Stomach (tissue), 9 donors: ENCODE measurements around the gene FSIP1. TPM values are rescaled to one million over a fixed set of nuclear protein-coding genes. Genes with fewer than 3 reads are reported as not detected.

Experiments
- DNase-seq, 2 donors: peaks; one replicate each; pipeline versions ENCODE4 v3.0.0 to v3.0.0-alpha.2; 2013 to 2019
- H3K27ac ChIP-seq, 5 donors: fragments of 200-600 bp in 4 of 5; sonication (generic) in 4 of 5; one replicate each; pipeline ENCODE4 v1.5.1; 2013 to 2019; ENCODE audit warnings: mild to moderate bottlenecking in 1 of 5, moderate library complexity in 1 of 5
- H3K27me3 ChIP-seq, 3 donors: fragments of 200-600 bp; sonication (generic); one replicate each; pipeline ENCODE4 v1.5.1; 2017 to 2019; ENCODE audit warnings: mixed run types in 1 of 3
- H3K36me3 ChIP-seq, 4 donors: fragments of 200-600 bp; sonication (generic); 1 replicate in 3 of 4; 2 replicates in 1 of 4; pipeline ENCODE4 v1.5.1; 2016 to 2019
- H3K4me1 ChIP-seq, 4 donors: fragments of 200-600 bp; sonication (generic); one replicate each; pipeline ENCODE4 v1.5.1; 2016 to 2019
- H3K4me3 ChIP-seq, 4 donors: fragments of 200-600 bp; sonication (generic) in 3 of 4; one replicate each; pipeline ENCODE4 v1.5.1; 2016 to 2019; ENCODE audit warnings: mild to moderate bottlenecking in 1 of 4
- H3K9me3 ChIP-seq, 4 donors: fragments of 200-600 bp; sonication (generic); one replicate each; pipeline ENCODE4 v1.5.1; 2016 to 2019
- EP300 ChIP-seq: sonication (generic); formaldehyde crosslinking; IDR thresholded peaks from one replicate; pipeline ENCODE4 v1.6.1; 2017; ENCODE audit warnings: antibody characterized with exemption
- POLR2A ChIP-seq, 4 donors: fragments of 450-650 bp; IDR thresholded peaks; one replicate each; pipeline ENCODE4 v1.6.1; 2016; ENCODE audit warnings: antibody characterized with exemption in 4 of 4, control low read depth in 2 of 4, mild to moderate bottlenecking in 1 of 4, moderate library complexity in 1 of 4
- POLR2AphosphoS5 ChIP-seq, 3 donors: sonication (generic); formaldehyde crosslinking; IDR thresholded peaks; one replicate each; pipeline ENCODE4 v1.6.1; 2016; ENCODE audit warnings: antibody characterized with exemption in 3 of 3
- WGBS, 5 donors: extraction: QIAGEN DNeasy Blood & Tissue Kit in 3 of 5; methylation state at CpG; one replicate each; pipeline versions ENCODE4 v1.1.5 to v1.1.7; 2013 to 2018; 5-methylcytosine and 5-hydroxymethylcytosine counted together
- intact Hi-C: fragments of 100-400 bp; cut with DNase I; formaldehyde crosslinking; loops from one replicate; pipeline ENCODE4 v1.15.1; 2023; ENCODE audit warnings: low total_unique reads
- polyA plus RNA-seq, 3 donors: library from polyadenylated mRNA; stranded (reverse); fragments of 200-250 nt; gene quantifications; one replicate each; pipeline ENCODE4 v1.2.3, GENCODE V29; 2013
- total RNA-seq, 5 donors: library from RNA; depleted of rRNA; stranded (reverse); fragments of >200 nt; gene quantifications; one replicate each; pipeline versions ENCODE4 v1.1.0 to v1.2.3, GENCODE V29; 2014 to 2016
- TF ChIP-seq, protein P1 (sequence below), 7 experiments: fragments of 450-650 bp in 4 of 7; fragments of 200-600 bp in 3 of 7; sonication (generic) in 3 of 7; IDR thresholded peaks; one replicate each; pipeline ENCODE4 v1.5.1; 2016 to 2019; ENCODE audit warnings: antibody characterized with exemption in 7 of 7, control low read depth in 2 of 7, mild to moderate bottlenecking in 1 of 7
- donor health status: healthy with polysubstance abuse.
- donor health status: Bipolar disorder and iron deficiency.
- donor health status: healthy.

FSIP1 gene
- total and polyA plus RNA-seq, 8 donors = 0.08 to 141 (median 0.66) TPM

DNA sequence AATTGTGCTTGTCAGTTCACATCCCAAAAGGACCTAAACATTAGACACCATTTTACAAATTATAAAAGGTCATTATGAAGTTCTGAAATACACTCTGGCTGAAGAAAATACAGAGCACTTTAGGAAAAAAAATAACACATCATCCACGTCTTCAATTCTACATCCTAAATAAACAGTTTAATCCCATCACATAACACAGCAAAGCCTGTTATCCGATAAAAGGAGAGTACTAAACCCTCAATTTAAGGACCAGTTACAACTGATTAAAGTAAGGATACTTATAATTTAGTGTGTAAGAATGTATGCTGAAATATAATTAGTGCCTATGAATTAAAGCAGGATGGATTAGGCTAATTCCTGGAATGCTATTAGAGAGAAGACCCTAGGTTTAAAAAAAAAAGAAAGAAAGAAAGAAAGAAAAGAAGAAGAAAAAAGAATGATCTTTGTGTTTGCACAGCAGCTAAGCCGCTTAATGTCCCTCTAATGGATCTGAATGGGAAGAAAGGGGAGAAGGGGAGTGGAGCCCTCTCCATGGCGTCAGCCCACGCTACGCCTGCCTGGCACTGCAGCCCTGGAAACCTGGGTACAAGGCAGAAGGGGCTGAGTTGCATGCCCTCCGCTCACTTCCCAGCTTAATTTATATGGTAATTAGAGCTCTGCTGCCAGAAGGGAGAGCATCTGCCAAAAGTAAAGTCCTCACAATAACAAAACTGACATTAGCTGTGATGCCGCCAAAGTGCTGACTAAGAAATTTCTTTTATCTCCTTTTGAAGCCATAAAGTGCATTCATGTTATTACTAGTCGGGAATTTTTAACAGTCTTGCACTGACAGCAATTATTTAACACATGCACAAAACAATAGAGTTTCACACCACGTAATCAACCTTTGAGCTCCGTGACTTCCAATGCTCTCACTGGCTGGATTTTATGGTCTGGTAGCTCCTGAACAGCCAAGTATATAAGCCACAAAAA is 90.0 kb downstream of the FSIP1 start:
- Histone ChIP-seq H3K4me3 (no peak overlapping the region), H3K4me1 (peaks cover 0 to 15% (median 3%) of the 10 kb centered on the region in 4 donors), H3K27ac (peak overlapping the region in 1 of 5 donors; percentile 17), H3K27me3 (no peaks in the 10 kb centered on the region), H3K36me3 (no peaks in the 10 kb centered on the region), H3K9me3 (no peaks in the 10 kb centered on the region)
- intact Hi-C loops = no loop called here
- 51 to 68% (median 57%) methylated on average over 11 of the region's 11 CpGs for WGBS, 5 donors
- TF ChIP-seq POLR2A (IDR thresholded peaks at IDR 0.05) (no peak), POLR2AphosphoS5 (IDR thresholded peaks at IDR 0.05) (no peak), EP300 (no peak)
- TF ChIP-seq, protein P1, sequence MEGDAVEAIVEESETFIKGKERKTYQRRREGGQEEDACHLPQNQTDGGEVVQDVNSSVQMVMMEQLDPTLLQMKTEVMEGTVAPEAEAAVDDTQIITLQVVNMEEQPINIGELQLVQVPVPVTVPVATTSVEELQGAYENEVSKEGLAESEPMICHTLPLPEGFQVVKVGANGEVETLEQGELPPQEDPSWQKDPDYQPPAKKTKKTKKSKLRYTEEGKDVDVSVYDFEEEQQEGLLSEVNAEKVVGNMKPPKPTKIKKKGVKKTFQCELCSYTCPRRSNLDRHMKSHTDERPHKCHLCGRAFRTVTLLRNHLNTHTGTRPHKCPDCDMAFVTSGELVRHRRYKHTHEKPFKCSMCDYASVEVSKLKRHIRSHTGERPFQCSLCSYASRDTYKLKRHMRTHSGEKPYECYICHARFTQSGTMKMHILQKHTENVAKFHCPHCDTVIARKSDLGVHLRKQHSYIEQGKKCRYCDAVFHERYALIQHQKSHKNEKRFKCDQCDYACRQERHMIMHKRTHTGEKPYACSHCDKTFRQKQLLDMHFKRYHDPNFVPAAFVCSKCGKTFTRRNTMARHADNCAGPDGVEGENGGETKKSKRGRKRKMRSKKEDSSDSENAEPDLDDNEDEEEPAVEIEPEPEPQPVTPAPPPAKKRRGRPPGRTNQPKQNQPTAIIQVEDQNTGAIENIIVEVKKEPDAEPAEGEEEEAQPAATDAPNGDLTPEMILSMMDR (IDR thresholded peaks at IDR 0.05) = no peak
- peak in 1 of 2 donors; percentile 75 for DNase-seq

DNA sequence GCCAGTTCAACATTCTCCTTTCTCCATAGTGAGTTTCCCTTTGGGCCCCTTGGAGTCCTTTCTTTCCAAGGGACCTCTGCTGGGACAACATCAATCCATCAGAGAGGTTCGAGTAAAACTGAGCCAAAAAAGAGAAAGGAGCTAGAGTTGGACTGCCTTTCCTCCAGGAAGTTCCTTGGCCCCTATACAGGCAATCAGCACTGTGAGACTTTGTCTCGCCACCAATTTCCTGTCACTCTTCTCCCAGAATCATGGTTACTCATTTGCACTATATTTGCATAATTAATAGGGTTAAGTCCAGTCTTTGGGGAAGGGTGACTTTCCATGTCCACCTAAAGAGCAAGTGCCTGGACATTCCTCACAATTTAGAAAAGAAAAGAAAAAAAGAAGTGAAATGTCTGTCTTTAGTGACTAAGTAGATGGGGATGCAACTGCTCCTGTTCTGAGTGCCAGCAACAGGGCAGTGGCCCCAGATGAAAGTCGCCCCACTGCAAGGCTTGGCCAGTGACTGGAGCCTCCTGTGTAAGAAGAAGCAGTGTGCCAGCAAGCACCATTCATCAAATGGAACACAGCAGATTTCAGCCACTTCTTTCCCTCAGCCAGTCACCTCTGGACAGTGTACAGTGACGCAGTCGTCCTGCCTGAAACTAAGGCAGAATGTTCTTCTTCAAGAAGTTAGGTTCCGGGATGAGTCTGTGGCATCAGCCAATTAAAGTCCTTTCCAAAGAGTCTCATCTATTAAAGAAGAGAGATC is 91.6 kb downstream of the FSIP1 start:
- Histone ChIP-seq H3K4me3 (no peak overlapping the region), H3K27me3 (no peaks in the 10 kb centered on the region), H3K9me3 (no peaks in the 10 kb centered on the region), H3K27ac (peak overlapping the region in 2 of 5 donors; percentile 17 to 18), H3K36me3 (no peaks in the 10 kb centered on the region), H3K4me1 (peaks cover 0 to 15% (median 3%) of the 10 kb centered on the region in 4 donors)
- 63 to 80% (median 76%) methylated on average over 6 of the region's 6 CpGs for WGBS, 5 donors
- peak in 1 of 2 donors; percentile 43 for DNase-seq
- TF ChIP-seq POLR2AphosphoS5 (IDR thresholded peaks at IDR 0.05) = peak in 1 of 3 donors; percentile 39
- TF ChIP-seq, protein P1 (IDR thresholded peaks at IDR 0.05) = no peak
- intact Hi-C loops = no loop called here

DNA sequence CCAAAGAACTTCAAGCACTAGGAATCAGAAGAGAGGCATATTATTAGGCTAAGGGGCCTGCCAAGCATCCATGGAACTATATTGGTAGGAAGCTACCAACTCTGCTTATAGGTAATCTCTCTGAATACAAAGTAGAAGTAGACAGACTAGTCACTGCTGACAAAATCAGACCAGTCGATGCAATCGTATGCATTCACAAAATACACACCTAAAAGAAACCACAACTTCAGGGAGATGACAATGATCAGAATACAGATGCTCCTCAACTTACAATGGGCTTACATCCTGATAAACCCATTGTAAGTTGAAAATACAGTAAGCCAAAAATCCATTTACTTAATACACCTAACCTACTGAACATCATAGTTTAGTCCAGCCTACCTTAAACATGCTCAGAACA is 94.7 kb downstream of the FSIP1 start:
- intact Hi-C loops = no loop called here
- 78 to 92% (median 90%) methylated on average over 2 of the region's 2 CpGs for WGBS, 5 donors
- TF ChIP-seq EP300 (no peak), POLR2AphosphoS5 (IDR thresholded peaks at IDR 0.05) (no peak), POLR2A (IDR thresholded peaks at IDR 0.05) (no peak)
- TF ChIP-seq, protein P1 (IDR thresholded peaks at IDR 0.05) = no peak

DNA sequence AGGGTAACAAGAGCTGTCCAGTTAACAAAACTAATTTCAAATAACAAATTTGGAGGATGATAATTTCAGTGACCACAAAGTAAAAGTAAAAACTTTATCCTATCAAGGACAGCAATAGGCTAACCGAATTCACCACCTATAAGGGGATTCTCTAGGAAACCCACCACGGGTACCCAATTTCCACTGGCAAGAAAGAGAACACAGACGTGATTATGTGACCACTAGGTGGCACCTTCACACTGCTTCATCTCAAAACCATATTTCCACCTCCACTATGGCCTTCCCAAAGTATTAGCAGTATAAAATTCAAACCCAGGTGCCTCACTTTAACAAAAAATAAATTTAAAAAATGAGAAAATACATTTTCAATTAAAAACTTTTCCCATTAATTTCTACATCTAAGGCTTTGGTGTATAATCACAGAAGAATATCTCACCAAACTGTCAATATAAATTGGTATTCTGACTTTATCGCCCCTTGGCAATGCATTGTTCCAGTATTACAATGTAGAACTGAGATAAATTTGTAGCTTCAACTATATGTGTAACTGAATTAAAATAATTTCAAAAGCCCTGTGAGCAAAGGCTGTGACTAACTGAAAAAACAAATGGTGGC is 96.5 kb downstream of the FSIP1 start:
- H3K36me3 ChIP-seq = no peaks in the 10 kb centered on the region
- 24 to 28% (median 25%) methylated on average over 4 of the region's 4 CpGs for whole genome bisulfite sequencing, 5 donors
- peak in 1 of 2 donors; percentile 86 for DNase-seq
- H3K4me1 ChIP-seq = peaks cover 0 to 4% (median 2%) of the 10 kb centered on the region in 4 donors
- H3K9me3 ChIP-seq = no peaks in the 10 kb centered on the region
- TF ChIP-seq EP300 = no peak
- TF ChIP-seq, protein P1 (IDR thresholded peaks at IDR 0.05) = peak in 5 of 7 experiments; percentile 50 to 76 (median 61)
- no peak for TF ChIP-seq POLR2A (IDR thresholded peaks at IDR 0.05)
- no peak for TF ChIP-seq POLR2AphosphoS5 (IDR thresholded peaks at IDR 0.05)
- intact Hi-C loops = no loop called here
- H3K27me3 ChIP-seq = no peaks in the 10 kb centered on the region
- no peak overlapping the region for H3K4me3 ChIP-seq
- H3K27ac ChIP-seq = no peak overlapping the region

More for the DNA sequence above, 94.7 kb downstream of the FSIP1 start:
- H3K4me3 ChIP-seq = no peak overlapping the region
- H3K27me3 ChIP-seq = no peaks in the 10 kb centered on the region
- H3K9me3 ChIP-seq = no peaks in the 10 kb centered on the region
- no peak for DNase-seq
- peaks cover 0 to 14% (median 3%) of the 10 kb centered on the region in 4 donors for H3K4me1 ChIP-seq
- no peak overlapping the region for H3K27ac ChIP-seq
- no peaks in the 10 kb centered on the region for H3K36me3 ChIP-seq
